IMR-90 (cell line): ENCODE measurements around the gene MGA. TPM values are rescaled to one million over a fixed set of nuclear protein-coding genes. Genes with fewer than 3 reads are reported as not detected.

ENCODE experiments used
- ATAC-seq: fragments of 200-7000 bp; cut with Tn5 transposase; 2 replicates; pipeline ENCODE4 v1.9.1; 2020; ENCODE audit warnings: low read depth, mild to moderate bottlenecking, moderate library complexity
- BruUV-seq: library from RNA; stranded (reverse); fragments of 400-500 nt; replicated peaks from 2 replicates; lab custom pipeline; 2021; lab: Mats Ljungman, UMichigan
- CTCF ChIA-PET: fragments of 300-600 bp; formaldehyde crosslinking; extraction: SDS; loops from one replicate; lab custom pipeline; 2021; ENCODE audit warnings: antibody characterized with exemption; lab: Yijun Ruan, JAX
- POLR2A ChIA-PET: fragments of 300-600 bp; sonication (Branson Sonifier 250); formaldehyde crosslinking; loops from one replicate; lab custom pipeline; 2022; ENCODE audit warnings: antibody characterized with exemption; ENCODE audit not compliant: unreplicated experiment; lab: Charles Lee
- DNase-seq: peaks from one replicate; pipeline ENCODE4 v3.0.0; 2013
- H2AFZ ChIP-seq: replicated peaks from 2 replicates; pipeline ENCODE3; 2013; ENCODE audit warnings: low read length, mild to moderate bottlenecking; ENCODE audit not compliant: poor library complexity
- H2AK5ac ChIP-seq: 2 replicates; pipeline ENCODE4 v1.6.1; 2013; ENCODE audit warnings: low read depth, low read length, inconsistent platforms
- H2AK9ac ChIP-seq: replicated peaks from 2 replicates; pipeline ENCODE3; 2013; ENCODE audit warnings: mild to moderate bottlenecking, low read depth, low read length, moderate library complexity; ENCODE audit not compliant: poor library complexity
- H2BK120ac ChIP-seq: 2 replicates; pipeline ENCODE4 v1.6.1; 2013; ENCODE audit warnings: low read depth, low read length, inconsistent platforms
- H2BK15ac ChIP-seq: 3 replicates; pipeline ENCODE4 v1.6.1; 2013; ENCODE audit warnings: low read depth, low read length, inconsistent platforms
- H2BK20ac ChIP-seq: 2 replicates; pipeline ENCODE4 v1.6.1; 2013; ENCODE audit warnings: low read depth, mild to moderate bottlenecking, inconsistent platforms, low read length, moderate library complexity
- H2BK5ac ChIP-seq: 2 replicates; pipeline ENCODE4 v1.6.1; 2013; ENCODE audit warnings: mild to moderate bottlenecking, low read depth, low read length, inconsistent platforms; ENCODE audit not compliant: poor library complexity, severe bottlenecking
- H3K14ac ChIP-seq: replicated peaks from 2 replicates; pipeline ENCODE4 v1.6.1; 2013; ENCODE audit warnings: low read depth, low read length, inconsistent platforms
- H3K18ac ChIP-seq: 2 replicates; pipeline ENCODE4 v1.6.1; 2013; ENCODE audit warnings: low read depth, low read length, control low read depth
- H3K23ac ChIP-seq: 2 replicates; pipeline ENCODE4 v1.6.1; 2013; ENCODE audit warnings: low read depth, low read length, inconsistent platforms
- H3K27ac ChIP-seq: 2 replicates; pipeline ENCODE4 v1.5.1; 2013; ENCODE audit warnings: mild to moderate bottlenecking, control low read depth, low read length; ENCODE audit not compliant: insufficient read depth
- H3K27me3 ChIP-seq: 2 replicates; pipeline ENCODE4 v1.6.1; 2013; ENCODE audit warnings: low read length; ENCODE audit not compliant: control insufficient read depth, insufficient read depth
- H3K36me3 ChIP-seq: 2 replicates; pipeline ENCODE4 v1.6.1; 2013; ENCODE audit warnings: low read length, mixed read lengths; ENCODE audit not compliant: control insufficient read depth, insufficient read depth
- H3K4ac ChIP-seq: 2 replicates; pipeline ENCODE4 v1.6.1; 2013; ENCODE audit warnings: low read depth, low read length, inconsistent platforms
- H3K4me1 ChIP-seq: 2 replicates; pipeline ENCODE4 v1.6.1; 2013; ENCODE audit warnings: low read length, mixed read lengths; ENCODE audit not compliant: control insufficient read depth, insufficient read depth
- H3K4me2 ChIP-seq: 2 replicates; pipeline ENCODE4 v1.6.1; 2013; ENCODE audit warnings: low read depth, mild to moderate bottlenecking, control low read depth, low read length, moderate library complexity
- H3K4me3 ChIP-seq: 2 replicates; pipeline ENCODE4 v1.5.1; 2013; ENCODE audit warnings: low read depth, mild to moderate bottlenecking, control low read depth, low read length, moderate library complexity; ENCODE audit not compliant: insufficient read depth
- H3K56ac ChIP-seq: 2 replicates; pipeline ENCODE4 v1.6.1; 2013; ENCODE audit warnings: low read length, inconsistent platforms; ENCODE audit not compliant: insufficient read depth; ENCODE audit errors: extremely low read depth
- H3K79me1 ChIP-seq, 2 experiments: 2 replicates each; pipeline ENCODE4 v1.6.1; 2013; ENCODE audit warnings: low read length in 2 of 2, inconsistent platforms in 1 of 2, low read depth in 1 of 2
- H3K9ac ChIP-seq: 2 replicates; pipeline ENCODE4 v1.6.1; 2013; ENCODE audit warnings: low read depth, low read length, control low read depth
- H3K9me1 ChIP-seq: 2 replicates; pipeline ENCODE4 v1.6.1; 2013; ENCODE audit warnings: low read length, inconsistent platforms; ENCODE audit not compliant: insufficient read depth
- H3K9me3 ChIP-seq: 2 replicates; pipeline ENCODE4 v1.6.1; 2013; ENCODE audit warnings: low read length; ENCODE audit not compliant: control insufficient read depth, insufficient read depth
- H4K20me1 ChIP-seq: 2 replicates; pipeline ENCODE4 v1.6.1; 2013; ENCODE audit warnings: low read length, inconsistent platforms; ENCODE audit not compliant: insufficient read depth
- H4K5ac ChIP-seq: 2 replicates; pipeline ENCODE4 v1.6.1; 2013; ENCODE audit warnings: mild to moderate bottlenecking, low read depth, low read length, control low read depth
- H4K8ac ChIP-seq, 2 experiments: 2 replicates each; pipeline ENCODE4 v1.6.1; 2013; ENCODE audit warnings: low read depth in 2 of 2, low read length in 2 of 2, control low read depth in 1 of 2, inconsistent platforms in 1 of 2
- H4K91ac ChIP-seq: 2 replicates; pipeline ENCODE4 v1.6.1; 2013; ENCODE audit warnings: low read depth, low read length, inconsistent platforms; ENCODE audit not compliant: insufficient read depth
- BHLHE40 ChIP-seq: fragments of 150-350 bp; IDR thresholded peaks from 2 replicates; pipeline ENCODE4 v1.6.1; 2016; ENCODE audit warnings: mild to moderate bottlenecking, low read depth, low read length
- CEBPB ChIP-seq: IDR thresholded peaks from 2 replicates; pipeline ENCODE4 v1.6.1; 2012; ENCODE audit warnings: low read depth, low read length, improper control_type of control experiment
- CHD1 ChIP-seq: IDR thresholded peaks from 2 replicates; pipeline ENCODE4 v1.6.1; 2012; ENCODE audit warnings: low read depth, low read length, improper control_type of control experiment
- CTCF ChIP-seq: conservative IDR thresholded peaks from 2 replicates; pipeline ENCODE4 v1.5.1; 2012; ENCODE audit warnings: mild to moderate bottlenecking, low read depth, low read length, improper control_type of control experiment
- FOS ChIP-seq: fragments of 150-350 bp; IDR thresholded peaks from 2 replicates; pipeline ENCODE4 v1.6.1; 2016; ENCODE audit warnings: low read depth, low read length
- MAFK ChIP-seq: IDR thresholded peaks from 2 replicates; pipeline ENCODE4 v1.6.1; 2012; ENCODE audit warnings: low read depth, low read length, improper control_type of control experiment
- MAZ ChIP-seq: IDR thresholded peaks from 2 replicates; pipeline ENCODE4 v1.6.1; 2012; ENCODE audit warnings: low read depth, mild to moderate bottlenecking, low read length, improper control_type of control experiment, moderate library complexity, borderline replicate concordance
- MXI1 ChIP-seq: IDR thresholded peaks from 2 replicates; pipeline ENCODE4 v1.6.1; 2012; ENCODE audit warnings: low read depth, mild to moderate bottlenecking, low read length, moderate library complexity, borderline replicate concordance
- NFE2L2 ChIP-seq: fragments of 150-350 bp; IDR thresholded peaks from 2 replicates; pipeline ENCODE4 v1.6.1; 2016; ENCODE audit warnings: low read depth, mild to moderate bottlenecking, low read length
- POLR2A ChIP-seq: IDR thresholded peaks from 2 replicates; pipeline ENCODE4 v1.6.1; 2012; ENCODE audit warnings: mild to moderate bottlenecking, low read depth, low read length
- RAD21 ChIP-seq: IDR thresholded peaks from 2 replicates; pipeline ENCODE4 v1.6.1; 2012; ENCODE audit warnings: low read length, improper control_type of control experiment
- RCOR1 ChIP-seq: IDR thresholded peaks from 2 replicates; pipeline ENCODE4 v1.6.1; 2012; ENCODE audit warnings: mild to moderate bottlenecking, low read length, improper control_type of control experiment; ENCODE audit not compliant: insufficient replicate concordance
- RFX5 ChIP-seq: IDR thresholded peaks from 2 replicates; pipeline ENCODE4 v1.8.0; 2012; ENCODE audit warnings: low read depth, mild to moderate bottlenecking, low read length, moderate library complexity
- SMC3 ChIP-seq: fragments of 150-350 bp; IDR thresholded peaks from 2 replicates; pipeline ENCODE4 v1.6.1; 2016; ENCODE audit warnings: low read depth, mild to moderate bottlenecking, antibody characterized with exemption, low read length, moderate library complexity
- USF2 ChIP-seq: fragments of 150-350 bp; IDR thresholded peaks from 2 replicates; pipeline ENCODE4 v1.6.1; 2017; ENCODE audit warnings: mild to moderate bottlenecking, antibody characterized with exemption, low read length, low read depth
- WGBS, 2 experiments: methylation state at CpG; one replicate each; pipeline versions ENCODE4 v1.1.5 to v1.1.7; 2013; ENCODE audit warnings: missing lambda C conversion rate in 2 of 2; ENCODE audit not compliant: insufficient read length in 1 of 2; ENCODE audit errors: extremely low coverage in 2 of 2; 5-methylcytosine and 5-hydroxymethylcytosine counted together
- dilution Hi-C: fragments of 300-500 bp; cut with HindIII; formaldehyde crosslinking; loops from one replicate; pipeline ENCODE4 v1.14.3; 2018; ENCODE audit warnings: low sequenced_read_pairs; ENCODE audit not compliant: unreplicated experiment
- in situ Hi-C: fragments of 300-500 bp; cut with MboI; formaldehyde crosslinking; loops from 3 replicates; pipeline ENCODE4 v1.14.3; 2019; ENCODE audit warnings: low sequenced_read_pairs, inconsistent platforms, mixed read lengths
- intact Hi-C: fragments of 100-400 bp; cut with micrococcal nuclease; formaldehyde crosslinking; loops from 2 replicates; pipeline ENCODE4 v1.10.0; 2022
- polyA plus RNA-seq, 3 experiments: library from polyadenylated mRNA; depleted of rRNA; stranded (reverse); fragments of >200 nt; gene quantifications; 2 replicates each; pipeline ENCODE4 v1.2.3, GENCODE V29; 2012; ENCODE audit warnings: low replicate concordance in 1 of 3
- total RNA-seq: library from RNA; depleted of rRNA; stranded (reverse); fragments of >200 nt; gene quantifications from 2 replicates; pipeline ENCODE4 v1.2.3, GENCODE V29; 2012
- TF ChIP-seq, protein P1 (sequence below): fragments of 150-350 bp; IDR thresholded peaks from 2 replicates; pipeline ENCODE4 v1.6.1; 2016; ENCODE audit warnings: low read depth, mild to moderate bottlenecking, low read length, moderate library complexity, borderline replicate concordance

MGA gene
- total and polyA plus RNA-seq, 2 of the 4 experiments (the other 2 are of a cell fraction), result 3.2 to 38.0 TPM

DNA sequence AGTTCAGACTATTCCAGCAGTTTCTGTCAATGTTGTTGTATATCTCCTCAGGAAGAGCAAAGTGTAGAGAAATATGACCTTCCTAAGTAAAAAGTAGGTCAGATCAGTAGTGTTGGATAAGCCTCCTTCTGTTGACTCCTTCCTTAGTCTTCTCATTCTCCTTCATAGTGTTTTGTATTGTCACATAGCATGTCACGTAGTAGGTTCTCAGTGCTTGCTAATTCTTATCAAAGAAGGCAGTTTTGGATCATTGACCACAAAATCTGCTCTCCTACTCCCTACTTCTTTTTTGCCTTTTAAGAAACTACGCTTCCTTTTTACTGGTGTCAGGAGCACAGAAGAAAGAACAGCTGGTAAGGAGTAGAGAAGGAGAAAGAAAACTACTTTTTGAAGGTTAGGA is 1.0 kb upstream of the MGA start:
- peaks cover 4% of the 10 kb centered on the region; the same call in 1 of the 2 replicates for H3K9me1 ChIP-seq
- no TSS peak for BruUV-seq
- DNase-seq (no peak), ATAC-seq (no peak)
- dilution Hi-C loops (no loop called here), intact Hi-C loops (no loop called here), in situ Hi-C loops (no loop called here)
- H2AFZ ChIP-seq, result no peak overlapping the region
- peaks cover 12 to 35% of the 10 kb centered on the region in 2 experiments for H3K79me1 ChIP-seq
- ChIA-PET CTCF (interaction anchor here (1.2 kb wide), 1 partner anchor 75 kb away, joined by 3 read pairs; no protein-coding TSS in a partner anchor), POLR2A (no interaction called here)
- peak overlapping the region; percentile 11; the same call in 1 of the 2 replicates for H3K23ac ChIP-seq
- no peak overlapping the region for H3K27ac ChIP-seq
- H3K18ac ChIP-seq, result no peak overlapping the region
- H2BK20ac ChIP-seq, result no peak overlapping the region
- H4K91ac ChIP-seq, result no peak overlapping the region
- H3K4me2 ChIP-seq, result no peak overlapping the region
- no peak overlapping the region for H4K5ac ChIP-seq
- H3K4ac ChIP-seq, result no peak overlapping the region
- H3K4me3 ChIP-seq, result no peak overlapping the region
- peak overlapping the region in 1 of 2 experiments; percentile 100; a peak in 1 of 4 replicates for H4K8ac ChIP-seq
- WGBS, 2 experiments, result no CpG with 5 or more reads among the region's 2 CpGs
- no peaks in the 10 kb centered on the region for H3K27me3 ChIP-seq
- no peak overlapping the region for H2BK15ac ChIP-seq
- TF ChIP-seq CTCF (no peak), RCOR1 (no peak), MAFK (no peak), USF2 (no peak), MXI1 (no peak), RAD21 (no peak), CEBPB (no peak), POLR2A (no peak), CHD1 (no peak), BHLHE40 (no peak), SMC3 (no peak), RFX5 (no peak), FOS (no peak), NFE2L2 (no peak), MAZ (no peak)
- TF ChIP-seq, protein P1, sequence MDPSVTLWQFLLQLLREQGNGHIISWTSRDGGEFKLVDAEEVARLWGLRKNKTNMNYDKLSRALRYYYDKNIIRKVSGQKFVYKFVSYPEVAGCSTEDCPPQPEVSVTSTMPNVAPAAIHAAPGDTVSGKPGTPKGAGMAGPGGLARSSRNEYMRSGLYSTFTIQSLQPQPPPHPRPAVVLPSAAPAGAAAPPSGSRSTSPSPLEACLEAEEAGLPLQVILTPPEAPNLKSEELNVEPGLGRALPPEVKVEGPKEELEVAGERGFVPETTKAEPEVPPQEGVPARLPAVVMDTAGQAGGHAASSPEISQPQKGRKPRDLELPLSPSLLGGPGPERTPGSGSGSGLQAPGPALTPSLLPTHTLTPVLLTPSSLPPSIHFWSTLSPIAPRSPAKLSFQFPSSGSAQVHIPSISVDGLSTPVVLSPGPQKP, result no peak
- H4K20me1 ChIP-seq, result peaks cover 18% of the 10 kb centered on the region
- no peaks in the 10 kb centered on the region for H3K9me3 ChIP-seq
- peaks cover 4% of the 10 kb centered on the region for H3K4me1 ChIP-seq
- no peak overlapping the region for H3K56ac ChIP-seq
- no peak overlapping the region for H3K9ac ChIP-seq
- no peak overlapping the region for H2AK5ac ChIP-seq
- H3K36me3 ChIP-seq, result no peaks in the 10 kb centered on the region
- H2AK9ac ChIP-seq, result no peak overlapping the region
- no peak overlapping the region for H2BK120ac ChIP-seq
- H3K14ac ChIP-seq, result no peak overlapping the region
- no peak overlapping the region for H2BK5ac ChIP-seq
